ENCODE results near the gene MND1. TPM values are rescaled to one million over a fixed set of nuclear protein-coding genes. Genes with fewer than 3 reads are reported as not detected.

Gene MND1
- total RNA-seq, 1 experiment from 2014 or later = 7.9 TPM

GRCh38 chr4:153440475-153440874 lies 96.0 kb downstream of the MND1 start:
- H3K4me3 ChIP-seq (ENCODE audit: low read length) = no peak overlapping the region
- H3K9me2 ChIP-seq (replicated peaks; ENCODE audit: low read length) = no peaks in the 10 kb centered on the region
- no peaks in the 10 kb centered on the region for H3K4me1 ChIP-seq (ENCODE audit: insufficient read depth, low read length)
- H3K9ac ChIP-seq (ENCODE audit: low read length) = no peak overlapping the region
- no peak for ATAC-seq
- H3K27ac ChIP-seq (ENCODE audit: low read length) = no peak overlapping the region
- no peaks in the 10 kb centered on the region for H3K27me3 ChIP-seq (ENCODE audit: low read length)
- no peaks in the 10 kb centered on the region for H3K36me3 ChIP-seq (ENCODE audit: low read depth, low read length)
- no peak for DNase-seq
- no peaks in the 10 kb centered on the region for H3F3A ChIP-seq (ENCODE audit: low read length, unreplicated experiment)
- H2AFZ ChIP-seq (ENCODE audit: low read length) = no peak overlapping the region
- no peak overlapping the region for H3K4me2 ChIP-seq (ENCODE audit: low read length)
- no peaks in the 10 kb centered on the region for H3K9me3 ChIP-seq (ENCODE audit: low read length)
- no peaks in the 10 kb centered on the region for H4K20me1 ChIP-seq (ENCODE audit: low read length)
- CTCF ChIA-PET = no interaction called here
- no peak for TF ChIP-seq EZH2phosphoT487 (IDR thresholded peaks at IDR 0.05; ENCODE audit: borderline replicate concordance, low read length)
- TF ChIP-seq EZH2 (IDR thresholded peaks at IDR 0.05; ENCODE audit: low read length, unreplicated experiment) = no peak
- no peak for TF ChIP-seq CTCF (conservative IDR thresholded peaks at IDR 0.05; ENCODE audit: low read depth, low read length)
- POLR2A ChIA-PET (ENCODE audit: unreplicated experiment) = no interaction called here
- BruUV-seq (replicated peaks) = no TSS peak
- H3K79me2 ChIP-seq (ENCODE audit: low read length) = no peaks in the 10 kb centered on the region
- intact Hi-C loops (cut with micrococcal nuclease) = no loop called here

GRCh38 chr4:153447175-153447905 lies 102.9 kb downstream of the MND1 start:
- intact Hi-C loops (cut with micrococcal nuclease) = no loop called here
- DNase-seq = no peak

More at GRCh38 chr4:153447175-153447905, 102.9 kb downstream of the MND1 start:
- TF ChIP-seq EZH2phosphoT487 (IDR thresholded peaks at IDR 0.05; ENCODE audit: borderline replicate concordance, low read length) (no peak), CTCF (conservative IDR thresholded peaks at IDR 0.05; ENCODE audit: low read depth, low read length) (no peak), EZH2 (IDR thresholded peaks at IDR 0.05; ENCODE audit: low read length, unreplicated experiment) (no peak)
- Histone ChIP-seq H3K9me3 (ENCODE audit: low read length) (no peaks in the 10 kb centered on the region), H3K4me2 (ENCODE audit: low read length) (no peak overlapping the region), H3K27ac (ENCODE audit: low read length) (no peak overlapping the region), H3K9me2 (replicated peaks; ENCODE audit: low read length) (no peaks in the 10 kb centered on the region), H3K9ac (ENCODE audit: low read length) (no peak overlapping the region), H4K20me1 (ENCODE audit: low read length) (no peaks in the 10 kb centered on the region), H3K4me1 (ENCODE audit: insufficient read depth, low read length) (peaks cover 7% of the 10 kb centered on the region), H3K27me3 (ENCODE audit: low read length) (no peaks in the 10 kb centered on the region), H3K36me3 (ENCODE audit: low read depth, low read length) (no peaks in the 10 kb centered on the region), H3K79me2 (ENCODE audit: low read length) (no peaks in the 10 kb centered on the region), H2AFZ (ENCODE audit: low read length) (no peak overlapping the region), H3K4me3 (ENCODE audit: low read length) (no peak overlapping the region), H3F3A (ENCODE audit: low read length, unreplicated experiment) (no peaks in the 10 kb centered on the region)
- no TSS peak for BruUV-seq (replicated peaks)
- CTCF ChIA-PET = no interaction called here
- ATAC-seq = no peak
- POLR2A ChIA-PET (ENCODE audit: unreplicated experiment) = no interaction called here
